WTC11 (cell line): Measurements from ENCODE around the gene CSTF1. TPM values are rescaled to one million over a fixed set of nuclear protein-coding genes. Genes with fewer than 3 reads are reported as not detected.

ENCODE experiments used
- ATAC-seq: fragments of 200-7000 bp; cut with Tn5 transposase; 2 replicates; pipeline ENCODE4 v1.10.0; 2021; ENCODE audit warnings: mild to moderate bottlenecking, moderate library complexity
- CTCF ChIA-PET: fragments of 300-600 bp; sonication (Branson Sonifier 250); formaldehyde crosslinking; loops from one replicate; lab custom pipeline; 2021; ENCODE audit warnings: antibody characterized with exemption; lab: Charles Lee
- POLR2A ChIA-PET: fragments of 350-600 bp; sonication (Branson Sonifier 250); formaldehyde crosslinking; loops from one replicate; lab custom pipeline; 2021; ENCODE audit warnings: antibody characterized with exemption; lab: Charles Lee
- DNase-seq: peaks from one replicate; pipeline ENCODE4 v3.0.0; 2021; ENCODE audit warnings: low spot score
- H3K27ac Mint-ChIP-seq: 2 replicates; pipeline ENCODE4 v1.8.0; 2021; ENCODE audit warnings: mixed read lengths
- H3K27me3 Mint-ChIP-seq: 2 replicates; pipeline ENCODE4 v1.8.0; 2021; ENCODE audit warnings: low read depth, mild to moderate bottlenecking, moderate library complexity, mixed read lengths
- H3K36me3 Mint-ChIP-seq: 2 replicates; pipeline ENCODE4 v1.8.0; 2021; ENCODE audit warnings: mixed read lengths
- H3K4me1 Mint-ChIP-seq: 2 replicates; pipeline ENCODE4 v1.8.0; 2022; ENCODE audit warnings: mixed read lengths
- H3K4me3 Mint-ChIP-seq: 2 replicates; pipeline ENCODE4 v1.8.0; 2021; ENCODE audit warnings: mild to moderate bottlenecking, moderate library complexity, mixed read lengths
- H3K9me3 Mint-ChIP-seq: 2 replicates; pipeline ENCODE4 v1.8.0; 2021; ENCODE audit warnings: mixed read lengths
- CBFB ChIP-seq: sonication (generic); formaldehyde crosslinking; IDR thresholded peaks from 2 replicates; pipeline ENCODE4 v1.8.1; 2022; ENCODE audit warnings: mild to moderate bottlenecking, low read depth, missing genetic modification reagents
- ELF4 ChIP-seq: sonication (generic); formaldehyde crosslinking; IDR thresholded peaks from 2 replicates; pipeline ENCODE4 v1.8.1; 2022; ENCODE audit warnings: low read depth, mild to moderate bottlenecking, moderate library complexity, missing genetic modification reagents
- EMX1 ChIP-seq: fragments of 250-450 bp; sonication (Bioruptor Pico); IDR thresholded peaks from 2 replicates; pipeline ENCODE4 v1.8.0; 2021; ENCODE audit warnings: mild to moderate bottlenecking
- GTF2I ChIP-seq: fragments of 250-450 bp; sonication (Bioruptor Pico); conservative IDR thresholded peaks from 2 replicates; pipeline ENCODE4 v1.4.0; 2021; ENCODE audit warnings: mild to moderate bottlenecking
- IRF2 ChIP-seq: sonication (generic); formaldehyde crosslinking; IDR thresholded peaks from 2 replicates; pipeline ENCODE4 v1.8.0; 2022; ENCODE audit warnings: low read depth, missing genetic modification reagents, borderline replicate concordance
- KAT7 ChIP-seq: sonication (generic); formaldehyde crosslinking; IDR thresholded peaks from 2 replicates; pipeline ENCODE4 v1.8.1; 2023; ENCODE audit warnings: missing genetic modification reagents, mild to moderate bottlenecking, borderline replicate concordance
- NFYB ChIP-seq: sonication (generic); formaldehyde crosslinking; conservative IDR thresholded peaks from 2 replicates; pipeline ENCODE4 v1.8.0; 2022; ENCODE audit warnings: low read depth, missing genetic modification reagents
- NR3C1 ChIP-seq: sonication (generic); formaldehyde crosslinking; conservative IDR thresholded peaks from 2 replicates; pipeline ENCODE4 v1.8.1; 2023; ENCODE audit warnings: low read depth, mild to moderate bottlenecking, missing genetic modification reagents
- SMAD4 ChIP-seq: sonication (generic); formaldehyde crosslinking; IDR thresholded peaks from 2 replicates; pipeline ENCODE4 v1.8.0; 2022; ENCODE audit warnings: mild to moderate bottlenecking, missing genetic modification reagents
- ZNF423 ChIP-seq: fragments of 250-450 bp; sonication (Bioruptor Pico); IDR thresholded peaks from 2 replicates; pipeline ENCODE4 v2.1.2; 2022; ENCODE audit warnings: mild to moderate bottlenecking, moderate library complexity
- ZNF671 ChIP-seq: fragments of 250-450 bp; sonication (Bioruptor Pico); IDR thresholded peaks from 2 replicates; pipeline ENCODE4 v1.8.0; 2021; ENCODE audit warnings: mild to moderate bottlenecking
- total RNA-seq: library from RNA; stranded (reverse); gene quantifications from 3 replicates; pipeline ENCODE4 v1.2.3, GENCODE V29; 2021
- TF ChIP-seq, protein P1 (sequence below): sonication (generic); formaldehyde crosslinking; IDR thresholded peaks from 2 replicates; pipeline ENCODE4 v1.8.1; 2023; ENCODE audit warnings: mild to moderate bottlenecking, missing genetic modification reagents
- TF ChIP-seq, protein P2 (sequence below): fragments of 250-450 bp; sonication (Bioruptor Pico); IDR thresholded peaks from 2 replicates; pipeline ENCODE4 v1.9.0; 2021; ENCODE audit warnings: moderate library complexity, mild to moderate bottlenecking, inconsistent platforms, borderline replicate concordance
- TF ChIP-seq, protein P3 (sequence below): sonication (generic); formaldehyde crosslinking; IDR thresholded peaks from 2 replicates; pipeline ENCODE4 v1.8.0; 2023; ENCODE audit warnings: mild to moderate bottlenecking, missing genetic modification reagents
- TF ChIP-seq, protein P4 (sequence below): sonication (generic); formaldehyde crosslinking; IDR thresholded peaks from 2 replicates; pipeline ENCODE4 v1.8.1; 2022; ENCODE audit warnings: low read depth, missing genetic modification reagents, borderline replicate concordance
- TF ChIP-seq, protein P5 (sequence below): sonication (generic); formaldehyde crosslinking; conservative IDR thresholded peaks from 2 replicates; pipeline ENCODE4 v1.8.1; 2022; ENCODE audit warnings: mild to moderate bottlenecking, missing genetic modification reagents
- TF ChIP-seq, protein P6 (sequence below): sonication (generic); formaldehyde crosslinking; IDR thresholded peaks from 2 replicates; pipeline ENCODE4 v1.8.0; 2022; ENCODE audit warnings: mild to moderate bottlenecking, missing genetic modification reagents
- TF ChIP-seq, protein P7 (sequence below): sonication (generic); formaldehyde crosslinking; IDR thresholded peaks from 2 replicates; pipeline ENCODE4 v1.8.1; 2023; ENCODE audit warnings: mild to moderate bottlenecking, moderate library complexity, missing genetic modification reagents

Gene CSTF1
- total RNA-seq, 1 experiment from 2014 or later: 58.5 TPM

DNA sequence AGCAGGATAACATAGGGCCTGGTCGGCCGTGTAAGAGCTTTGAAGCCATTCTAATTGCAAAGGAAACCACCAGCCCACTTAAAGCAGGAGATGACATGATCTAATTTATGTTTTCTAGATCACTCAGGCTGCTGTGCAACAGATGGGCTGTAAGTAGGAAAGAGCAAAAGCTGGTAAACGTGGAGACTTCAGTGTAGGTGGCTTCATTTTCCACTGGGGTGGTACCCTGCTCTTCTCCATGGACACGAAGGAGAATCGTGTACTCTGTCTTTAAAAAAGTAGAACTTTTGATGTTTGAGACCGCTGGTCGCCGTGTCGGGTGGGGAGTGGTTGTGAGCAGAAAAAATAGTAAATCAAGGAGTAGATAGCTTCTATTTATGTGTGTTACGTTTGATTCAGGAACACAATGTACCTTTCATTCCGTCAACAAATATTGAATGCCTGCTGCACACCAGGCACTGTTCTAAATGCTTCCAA is 26.0 kb downstream of the CSTF1 start:
- Mint-ChIP-seq H3K36me3 (0 out of 2 replicates have a peak, but pooled peaks cover 4% of the 10 kb centered on the region), H3K4me3 (no peak overlapping the region), H3K9me3 (no peaks in the 10 kb centered on the region), H3K27me3 (peaks cover 22% of the 10 kb centered on the region)
- POLR2A ChIA-PET: no interaction called here
- DNase-seq: no peak
- CTCF ChIA-PET: no interaction called here
- TF ChIP-seq, protein P1, sequence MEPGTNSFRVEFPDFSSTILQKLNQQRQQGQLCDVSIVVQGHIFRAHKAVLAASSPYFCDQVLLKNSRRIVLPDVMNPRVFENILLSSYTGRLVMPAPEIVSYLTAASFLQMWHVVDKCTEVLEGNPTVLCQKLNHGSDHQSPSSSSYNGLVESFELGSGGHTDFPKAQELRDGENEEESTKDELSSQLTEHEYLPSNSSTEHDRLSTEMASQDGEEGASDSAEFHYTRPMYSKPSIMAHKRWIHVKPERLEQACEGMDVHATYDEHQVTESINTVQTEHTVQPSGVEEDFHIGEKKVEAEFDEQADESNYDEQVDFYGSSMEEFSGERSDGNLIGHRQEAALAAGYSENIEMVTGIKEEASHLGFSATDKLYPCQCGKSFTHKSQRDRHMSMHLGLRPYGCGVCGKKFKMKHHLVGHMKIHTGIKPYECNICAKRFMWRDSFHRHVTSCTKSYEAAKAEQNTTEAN (CRISPR knock-in tag): no peak
- no peak for TF ChIP-seq ZNF671 (CRISPR knock-in tag)
- TF ChIP-seq, all 79 proteins: peak for 0
- ATAC-seq: no peak
- H3K4me1 Mint-ChIP-seq: peaks cover 9% of the 10 kb centered on the region
- H3K27ac Mint-ChIP-seq: no peak overlapping the region

DNA sequence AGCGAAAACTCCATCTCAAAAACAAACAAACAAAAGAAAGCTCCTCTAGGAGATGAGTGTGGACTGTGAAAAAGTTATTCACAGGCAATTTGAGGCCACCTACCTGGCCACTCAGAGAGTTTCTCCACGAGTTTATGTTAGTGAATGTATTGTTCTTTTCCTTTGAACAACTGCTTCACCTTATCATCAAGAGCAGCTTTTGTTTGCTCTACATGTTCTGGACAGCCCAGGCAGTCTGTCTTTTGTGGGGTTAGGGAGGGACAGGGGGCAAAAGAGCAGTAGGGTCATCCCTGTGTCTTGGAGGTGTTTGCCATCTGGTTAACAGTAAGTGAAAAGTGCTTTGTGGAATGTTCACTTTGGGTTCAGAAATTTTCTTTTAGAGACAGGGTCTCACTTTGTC is 27.6 kb downstream of the CSTF1 start:
- ChIA-PET POLR2A (no interaction called here), CTCF (no interaction called here)
- Mint-ChIP-seq H3K27me3 (peaks cover 36% of the 10 kb centered on the region), H3K27ac (no peak overlapping the region), H3K36me3 (no peaks in the 10 kb centered on the region), H3K4me3 (no peak overlapping the region), H3K4me1 (peaks cover 9% of the 10 kb centered on the region), H3K9me3 (no peaks in the 10 kb centered on the region)
- no peak for ATAC-seq
- no peak for DNase-seq
- TF ChIP-seq ZNF671 (CRISPR knock-in tag) (no peak), NFYB (no peak), SMAD4 (CRISPR knock-in tag) (no peak), GTF2I (CRISPR knock-in tag) (no peak), IRF2 (CRISPR knock-in tag) (no peak), EMX1 (CRISPR knock-in tag) (no peak), NR3C1 (CRISPR knock-in tag) (no peak), KAT7 (CRISPR knock-in tag) (no peak), ZNF423 (CRISPR knock-in tag) (no peak), ELF4 (CRISPR knock-in tag) (no peak), CBFB (no peak)
- TF ChIP-seq, protein P2, sequence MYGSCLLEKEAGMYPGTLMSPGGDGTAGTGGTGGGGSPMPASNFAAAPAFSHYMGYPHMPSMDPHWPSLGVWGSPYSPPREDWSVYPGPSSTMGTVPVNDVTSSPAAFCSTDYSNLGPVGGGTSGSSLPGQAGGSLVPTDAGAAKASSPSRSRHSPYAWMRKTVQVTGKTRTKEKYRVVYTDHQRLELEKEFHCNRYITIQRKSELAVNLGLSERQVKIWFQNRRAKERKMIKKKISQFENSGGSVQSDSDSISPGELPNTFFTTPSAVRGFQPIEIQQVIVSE (CRISPR knock-in tag): no peak
- TF ChIP-seq, protein P3, sequence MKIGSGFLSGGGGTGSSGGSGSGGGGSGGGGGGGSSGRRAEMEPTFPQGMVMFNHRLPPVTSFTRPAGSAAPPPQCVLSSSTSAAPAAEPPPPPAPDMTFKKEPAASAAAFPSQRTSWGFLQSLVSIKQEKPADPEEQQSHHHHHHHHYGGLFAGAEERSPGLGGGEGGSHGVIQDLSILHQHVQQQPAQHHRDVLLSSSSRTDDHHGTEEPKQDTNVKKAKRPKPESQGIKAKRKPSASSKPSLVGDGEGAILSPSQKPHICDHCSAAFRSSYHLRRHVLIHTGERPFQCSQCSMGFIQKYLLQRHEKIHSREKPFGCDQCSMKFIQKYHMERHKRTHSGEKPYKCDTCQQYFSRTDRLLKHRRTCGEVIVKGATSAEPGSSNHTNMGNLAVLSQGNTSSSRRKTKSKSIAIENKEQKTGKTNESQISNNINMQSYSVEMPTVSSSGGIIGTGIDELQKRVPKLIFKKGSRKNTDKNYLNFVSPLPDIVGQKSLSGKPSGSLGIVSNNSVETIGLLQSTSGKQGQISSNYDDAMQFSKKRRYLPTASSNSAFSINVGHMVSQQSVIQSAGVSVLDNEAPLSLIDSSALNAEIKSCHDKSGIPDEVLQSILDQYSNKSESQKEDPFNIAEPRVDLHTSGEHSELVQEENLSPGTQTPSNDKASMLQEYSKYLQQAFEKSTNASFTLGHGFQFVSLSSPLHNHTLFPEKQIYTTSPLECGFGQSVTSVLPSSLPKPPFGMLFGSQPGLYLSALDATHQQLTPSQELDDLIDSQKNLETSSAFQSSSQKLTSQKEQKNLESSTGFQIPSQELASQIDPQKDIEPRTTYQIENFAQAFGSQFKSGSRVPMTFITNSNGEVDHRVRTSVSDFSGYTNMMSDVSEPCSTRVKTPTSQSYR (CRISPR knock-in tag): no peak
- TF ChIP-seq, protein P4, sequence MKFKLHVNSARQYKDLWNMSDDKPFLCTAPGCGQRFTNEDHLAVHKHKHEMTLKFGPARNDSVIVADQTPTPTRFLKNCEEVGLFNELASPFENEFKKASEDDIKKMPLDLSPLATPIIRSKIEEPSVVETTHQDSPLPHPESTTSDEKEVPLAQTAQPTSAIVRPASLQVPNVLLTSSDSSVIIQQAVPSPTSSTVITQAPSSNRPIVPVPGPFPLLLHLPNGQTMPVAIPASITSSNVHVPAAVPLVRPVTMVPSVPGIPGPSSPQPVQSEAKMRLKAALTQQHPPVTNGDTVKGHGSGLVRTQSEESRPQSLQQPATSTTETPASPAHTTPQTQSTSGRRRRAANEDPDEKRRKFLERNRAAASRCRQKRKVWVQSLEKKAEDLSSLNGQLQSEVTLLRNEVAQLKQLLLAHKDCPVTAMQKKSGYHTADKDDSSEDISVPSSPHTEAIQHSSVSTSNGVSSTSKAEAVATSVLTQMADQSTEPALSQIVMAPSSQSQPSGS (CRISPR knock-in tag): no peak
- TF ChIP-seq, protein P5, sequence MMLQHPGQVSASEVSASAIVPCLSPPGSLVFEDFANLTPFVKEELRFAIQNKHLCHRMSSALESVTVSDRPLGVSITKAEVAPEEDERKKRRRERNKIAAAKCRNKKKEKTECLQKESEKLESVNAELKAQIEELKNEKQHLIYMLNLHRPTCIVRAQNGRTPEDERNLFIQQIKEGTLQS (CRISPR knock-in tag): no peak
- TF ChIP-seq, protein P6, sequence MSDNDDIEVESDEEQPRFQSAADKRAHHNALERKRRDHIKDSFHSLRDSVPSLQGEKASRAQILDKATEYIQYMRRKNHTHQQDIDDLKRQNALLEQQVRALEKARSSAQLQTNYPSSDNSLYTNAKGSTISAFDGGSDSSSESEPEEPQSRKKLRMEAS (CRISPR knock-in tag): no peak
- TF ChIP-seq, protein P7, sequence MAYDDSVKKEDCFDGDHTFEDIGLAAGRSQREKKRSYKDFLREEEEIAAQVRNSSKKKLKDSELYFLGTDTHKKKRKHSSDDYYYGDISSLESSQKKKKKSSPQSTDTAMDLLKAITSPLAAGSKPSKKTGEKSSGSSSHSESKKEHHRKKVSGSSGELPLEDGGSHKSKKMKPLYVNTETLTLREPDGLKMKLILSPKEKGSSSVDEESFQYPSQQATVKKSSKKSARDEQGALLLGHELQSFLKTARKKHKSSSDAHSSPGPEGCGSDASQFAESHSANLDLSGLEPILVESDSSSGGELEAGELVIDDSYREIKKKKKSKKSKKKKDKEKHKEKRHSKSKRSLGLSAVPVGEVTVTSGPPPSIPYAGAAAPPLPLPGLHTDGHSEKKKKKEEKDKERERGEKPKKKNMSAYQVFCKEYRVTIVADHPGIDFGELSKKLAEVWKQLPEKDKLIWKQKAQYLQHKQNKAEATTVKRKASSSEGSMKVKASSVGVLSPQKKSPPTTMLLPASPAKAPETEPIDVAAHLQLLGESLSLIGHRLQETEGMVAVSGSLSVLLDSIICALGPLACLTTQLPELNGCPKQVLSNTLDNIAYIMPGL (CRISPR knock-in tag): no peak
